NAMALWA (cell line): ENCODE data around the gene LRCH4.
A peak's percentile ranks its signal among the peaks of the same experiment; 100 is the strongest.

Experiments used
- DNase-seq: peaks from one replicate; pipeline ENCODE4 v3.0.0-alpha.2; 2015; ENCODE audit warnings: low spot score

Gene LRCH4, protein sequence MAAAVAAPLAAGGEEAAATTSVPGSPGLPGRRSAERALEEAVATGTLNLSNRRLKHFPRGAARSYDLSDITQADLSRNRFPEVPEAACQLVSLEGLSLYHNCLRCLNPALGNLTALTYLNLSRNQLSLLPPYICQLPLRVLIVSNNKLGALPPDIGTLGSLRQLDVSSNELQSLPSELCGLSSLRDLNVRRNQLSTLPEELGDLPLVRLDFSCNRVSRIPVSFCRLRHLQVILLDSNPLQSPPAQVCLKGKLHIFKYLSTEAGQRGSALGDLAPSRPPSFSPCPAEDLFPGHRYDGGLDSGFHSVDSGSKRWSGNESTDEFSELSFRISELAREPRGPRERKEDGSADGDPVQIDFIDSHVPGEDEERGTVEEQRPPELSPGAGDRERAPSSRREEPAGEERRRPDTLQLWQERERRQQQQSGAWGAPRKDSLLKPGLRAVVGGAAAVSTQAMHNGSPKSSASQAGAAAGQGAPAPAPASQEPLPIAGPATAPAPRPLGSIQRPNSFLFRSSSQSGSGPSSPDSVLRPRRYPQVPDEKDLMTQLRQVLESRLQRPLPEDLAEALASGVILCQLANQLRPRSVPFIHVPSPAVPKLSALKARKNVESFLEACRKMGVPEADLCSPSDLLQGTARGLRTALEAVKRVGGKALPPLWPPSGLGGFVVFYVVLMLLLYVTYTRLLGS

DNA sequence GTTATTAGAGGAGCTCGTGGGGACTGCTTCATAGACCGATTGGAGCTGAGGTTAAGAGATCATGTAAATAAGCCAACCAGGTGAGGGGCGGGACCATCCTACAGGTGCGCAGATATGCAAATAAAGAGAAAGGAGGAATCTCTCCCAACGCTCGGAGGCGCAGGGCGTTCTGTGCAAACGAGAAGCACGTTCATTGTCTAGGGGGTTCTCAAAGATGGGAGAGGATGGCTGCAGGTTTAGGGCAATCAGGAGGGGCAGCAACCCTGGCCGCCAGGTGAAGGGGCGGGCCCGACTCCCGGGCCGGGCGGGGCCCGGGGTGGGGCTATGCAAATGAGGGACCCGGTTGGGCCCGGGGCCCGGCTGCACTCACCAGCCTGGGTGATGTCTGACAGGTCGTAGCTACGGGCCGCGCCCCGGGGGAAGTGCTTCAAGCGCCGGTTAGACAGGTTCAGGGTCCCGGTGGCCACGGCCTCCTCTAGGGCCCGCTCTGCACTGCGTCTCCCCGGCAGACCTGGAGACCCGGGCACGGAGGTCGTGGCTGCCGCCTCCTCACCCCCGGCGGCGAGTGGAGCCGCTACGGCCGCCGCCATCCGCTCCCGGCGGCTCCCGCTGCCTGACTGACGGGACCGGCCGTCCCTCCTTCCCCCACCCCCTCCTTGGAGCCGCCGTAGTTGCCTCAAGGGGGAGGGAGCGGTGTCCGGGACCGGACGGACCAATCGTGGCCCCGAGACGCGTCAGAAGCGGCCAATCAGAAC lies at the start of gene LRCH4:
LRCH4 (minus strand) TSS at position 619 of the 755 bp plus-strand sequence; CDS start at position 590, 29 bp downstream.
- peak; percentile 81 for DNase-seq

DNA sequence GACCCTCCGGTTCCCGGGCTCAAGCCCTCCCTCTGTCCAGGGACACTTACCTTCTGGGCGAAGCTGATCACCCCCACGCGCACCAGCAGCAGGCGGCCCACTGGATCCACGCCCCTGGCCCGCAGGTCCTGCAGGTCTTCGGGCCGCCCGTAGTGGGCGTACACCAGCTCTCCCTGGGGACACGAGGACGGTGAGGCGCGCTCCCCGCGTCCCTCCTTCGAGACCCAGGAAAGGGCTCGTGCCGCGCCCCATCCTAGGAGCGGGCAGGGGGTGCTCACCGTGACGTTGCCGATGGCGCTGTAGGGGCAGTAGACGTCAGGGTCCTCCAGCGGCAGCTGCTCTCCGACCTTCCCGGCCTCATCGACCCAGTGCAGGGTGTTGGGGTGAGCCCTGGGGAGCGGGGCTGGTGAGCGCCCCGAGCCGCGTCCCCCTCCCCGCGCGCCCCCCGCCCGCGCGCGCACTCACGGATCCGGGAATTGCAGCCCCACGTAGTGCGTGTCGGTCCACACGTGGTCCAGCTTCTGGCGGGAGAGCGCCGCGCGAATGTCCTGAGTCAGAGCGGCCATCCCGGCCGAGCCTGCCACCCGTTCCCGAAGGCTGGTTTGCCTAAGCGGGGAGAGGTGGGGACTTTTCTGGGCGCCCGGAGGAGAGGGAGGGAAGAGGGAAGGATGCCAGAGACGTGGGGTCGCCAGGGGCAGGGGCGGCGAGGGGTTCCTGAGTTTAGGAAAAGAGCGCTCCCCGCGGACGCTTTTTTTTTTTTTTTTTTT lies 47.2 kb upstream of the LRCH4 start:
- DNase-seq: no peak

DNA sequence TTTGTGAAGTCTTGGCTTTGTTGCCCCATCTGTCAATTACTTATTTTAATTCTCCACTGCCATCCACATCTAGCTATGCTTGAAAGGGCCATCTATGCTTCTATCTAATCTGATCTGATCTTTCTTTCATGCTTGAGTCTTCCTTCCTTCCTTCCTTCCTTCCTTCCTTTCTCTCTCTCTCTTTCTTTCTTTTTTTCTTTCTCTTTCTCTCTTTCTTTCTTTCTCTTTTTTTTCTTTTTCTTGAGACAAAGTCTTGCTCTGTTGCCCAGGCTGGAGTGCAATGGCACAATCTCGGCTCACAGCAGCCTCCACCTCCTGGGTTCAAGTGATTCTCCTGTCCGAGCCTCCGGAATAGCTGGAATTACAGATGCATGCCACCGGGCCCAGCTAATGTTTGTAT lies 44.1 kb upstream of the LRCH4 start:
- no peak for DNase-seq

DNA sequence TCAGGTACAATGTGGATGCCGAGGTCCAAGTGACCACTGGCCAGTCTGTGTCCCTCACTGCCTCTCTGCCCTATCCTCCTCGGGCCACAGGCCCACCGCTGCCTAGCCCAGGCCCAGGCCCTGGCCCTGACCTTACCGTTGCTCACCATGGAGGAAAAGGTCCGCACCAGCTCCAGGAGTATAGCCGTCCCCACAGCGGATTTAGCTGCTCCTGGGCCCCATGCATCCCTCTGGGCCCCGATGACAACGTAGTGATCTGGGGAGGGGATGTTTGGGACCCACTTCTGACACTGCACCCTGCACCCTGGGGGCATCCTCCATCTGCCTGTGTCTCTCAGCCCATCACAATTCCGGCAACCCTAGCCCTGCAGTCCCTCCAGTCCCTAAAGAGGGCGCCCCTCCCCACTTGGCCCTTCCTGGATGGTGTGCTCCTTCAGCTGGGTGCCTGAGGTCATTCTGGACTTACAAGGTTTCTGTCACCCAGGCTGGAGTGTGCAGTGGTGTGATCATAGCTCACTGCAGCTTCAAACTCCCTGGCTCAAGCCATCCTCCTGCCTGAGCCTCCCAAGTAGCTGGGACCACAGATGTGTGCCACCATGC lies 43.3 kb upstream of the LRCH4 start:
- DNase-seq: peak; percentile 89

DNA sequence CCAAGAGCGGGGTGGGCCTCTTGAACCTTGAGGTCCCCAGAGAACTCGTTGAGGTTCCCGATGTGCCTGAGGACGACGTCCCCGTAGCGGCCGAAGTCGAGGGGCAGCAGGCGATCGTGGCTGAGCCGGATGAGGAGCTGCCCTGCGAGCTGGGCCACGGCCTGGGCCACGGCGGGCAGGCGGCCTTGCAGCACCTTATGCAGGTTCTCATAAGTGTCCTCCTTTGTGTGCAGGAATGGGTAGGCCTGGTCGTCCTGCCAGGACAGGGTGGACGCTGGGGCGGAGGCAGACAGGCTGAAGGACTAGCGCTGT lies 41.3 kb upstream of the LRCH4 start:
- DNase-seq: no peak

DNA sequence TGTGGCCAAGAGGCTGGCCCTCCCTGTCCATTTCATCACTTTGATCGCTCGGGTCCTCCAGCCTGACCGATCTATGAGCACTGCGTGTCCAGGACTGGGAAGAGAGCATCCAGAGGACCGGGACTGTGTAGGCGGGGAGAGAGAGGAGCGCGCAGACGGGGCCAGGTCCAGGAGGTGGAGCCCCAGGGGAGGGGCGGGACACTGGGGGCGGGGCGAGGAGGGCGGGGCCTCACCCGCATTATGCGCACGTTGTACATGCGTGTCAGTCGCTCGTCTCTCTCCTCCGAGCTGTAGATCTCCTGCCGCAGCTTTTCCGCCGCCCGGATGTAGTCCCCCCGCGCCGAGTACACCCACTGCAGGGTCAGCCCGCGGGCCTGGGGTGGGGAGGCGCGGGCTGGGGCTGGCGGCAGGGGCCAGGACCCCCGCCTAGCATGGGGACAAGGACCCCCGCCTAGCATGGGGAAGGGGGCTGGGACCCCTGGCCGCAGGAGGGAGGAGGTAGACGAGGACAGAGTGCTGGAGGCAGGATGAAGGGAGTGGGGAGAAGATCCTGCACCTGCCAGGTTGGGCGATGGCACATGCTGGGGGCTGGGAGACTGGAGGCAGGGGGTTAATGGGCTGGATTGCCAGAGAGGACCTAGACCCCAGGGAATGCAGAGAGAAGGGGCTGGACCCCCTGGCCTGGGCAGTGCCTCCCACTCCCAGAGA lies 40.8 kb upstream of the LRCH4 start:
- DNase-seq: peak; percentile 94

DNA sequence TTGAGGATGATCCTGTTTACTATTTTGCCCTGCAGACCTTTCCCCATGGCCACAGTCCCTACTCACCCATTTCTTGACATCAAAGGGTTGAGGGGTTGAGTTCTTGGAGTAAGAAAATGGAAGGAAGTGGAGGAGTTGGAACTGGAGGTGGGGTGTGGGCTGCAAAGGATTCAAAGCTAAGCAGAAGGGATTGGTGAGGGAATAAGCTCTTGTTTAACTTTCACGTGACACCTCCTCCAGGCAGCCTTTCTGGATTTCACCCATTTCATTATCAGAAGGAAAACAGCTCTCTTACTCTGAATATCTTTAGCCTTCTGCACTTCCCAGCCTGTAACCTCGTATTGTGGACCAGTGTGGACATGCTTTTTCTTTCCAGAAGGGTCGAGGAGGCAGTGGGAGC lies 40.1 kb upstream of the LRCH4 start:
- DNase-seq: no peak

DNA sequence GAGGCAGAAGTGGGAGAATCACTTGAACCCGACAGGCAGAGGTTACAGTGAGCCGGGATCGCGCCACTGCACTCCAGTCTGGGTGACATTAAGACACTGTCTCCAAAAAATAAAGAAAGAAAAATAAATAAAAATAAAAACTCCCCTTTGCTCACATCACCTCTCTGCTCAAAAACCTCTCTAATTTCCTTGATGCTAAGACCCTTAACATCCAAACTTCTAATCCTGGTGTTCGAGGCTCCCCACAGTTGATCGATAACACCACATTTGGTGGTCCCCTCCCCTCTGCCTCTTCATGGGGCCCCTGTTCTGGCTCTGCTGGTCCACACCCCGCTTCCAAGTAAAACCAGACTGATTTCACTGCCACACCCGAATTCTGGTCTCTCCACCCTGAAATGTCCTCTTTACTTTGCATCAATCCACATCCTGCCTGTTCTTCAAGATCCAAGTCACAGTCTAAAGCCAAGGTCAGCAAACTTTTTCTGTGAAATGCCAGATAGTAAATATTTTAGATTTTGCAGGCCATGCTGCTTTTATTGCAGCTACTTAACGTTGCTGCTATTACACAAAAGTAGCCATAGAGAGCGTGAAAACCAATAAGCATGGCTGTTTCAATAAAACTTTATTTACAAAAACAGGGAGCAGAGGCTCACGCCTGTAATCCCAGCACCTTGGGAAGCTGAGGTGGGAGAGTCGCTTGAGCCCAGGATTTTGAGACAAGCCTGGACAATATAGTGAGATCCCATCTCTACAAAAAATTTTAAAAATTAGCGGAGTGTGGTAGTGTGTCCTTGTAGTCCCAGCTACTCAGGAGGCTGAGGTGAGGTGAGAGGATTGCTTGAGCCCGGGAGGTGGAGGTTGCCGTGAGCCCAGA lies 38.3 kb upstream of the LRCH4 start:
- DNase-seq: no peak

DNA sequence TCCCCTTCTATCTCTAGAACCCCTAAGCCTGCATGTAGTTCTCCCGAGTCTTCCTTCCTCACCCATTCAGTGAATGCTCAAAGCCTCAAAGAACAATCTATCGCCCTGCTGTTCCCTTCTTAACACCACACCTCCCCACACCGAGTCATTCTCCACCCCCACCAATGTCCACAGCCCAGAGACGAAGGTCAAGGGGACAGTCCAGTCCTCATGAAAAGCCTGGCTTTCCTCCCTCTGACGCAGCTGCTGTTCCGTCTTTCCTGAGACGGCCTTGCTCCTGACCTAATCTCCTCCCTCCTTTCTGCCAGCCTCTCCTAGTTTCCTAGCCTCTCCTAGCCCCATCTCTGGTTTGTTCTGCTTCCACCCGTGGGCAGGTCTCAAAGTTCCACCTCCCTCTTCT lies 35.6 kb upstream of the LRCH4 start:
- DNase-seq: no peak

DNA sequence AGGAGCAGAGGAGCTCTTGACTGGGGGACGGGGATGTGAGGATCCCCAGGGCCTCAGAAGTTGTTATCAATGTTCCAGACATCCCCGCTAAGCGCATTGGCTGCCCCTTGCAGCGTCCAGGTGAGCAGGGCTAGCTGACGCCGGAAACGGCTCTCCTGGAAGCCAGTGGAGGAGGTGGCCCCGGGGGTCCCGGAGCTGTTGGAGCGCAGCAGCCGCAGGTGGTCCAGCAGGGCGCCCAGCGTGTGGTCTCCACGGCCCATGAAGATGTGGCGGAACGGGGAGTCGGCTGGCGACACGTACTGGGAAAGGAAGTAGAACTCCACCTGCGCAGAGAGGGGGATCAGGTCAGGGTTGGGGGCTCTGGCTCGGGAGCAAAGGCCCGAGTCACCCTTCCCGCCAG lies 34.9 kb upstream of the LRCH4 start:
- DNase-seq: no peak

DNA sequence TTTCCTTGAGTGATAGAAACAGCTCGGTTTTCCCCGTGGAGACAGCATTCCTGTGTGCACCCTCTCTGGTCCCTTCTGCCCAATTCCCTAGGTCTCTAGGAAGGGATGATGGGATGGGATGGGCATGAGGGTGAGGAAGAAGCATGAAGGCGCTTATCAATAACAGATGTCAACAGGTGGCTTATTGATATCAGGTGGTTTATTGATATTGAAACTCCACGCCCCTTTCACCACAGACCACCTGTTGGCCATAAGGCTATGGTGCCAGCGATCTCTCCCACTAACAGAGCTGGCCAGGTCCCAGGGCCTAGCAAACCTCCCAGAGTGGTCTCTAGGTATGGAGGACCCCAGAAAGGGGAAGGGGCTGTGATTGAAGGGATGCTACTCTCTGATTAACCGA lies 34.3 kb upstream of the LRCH4 start:
- no peak for DNase-seq

DNA sequence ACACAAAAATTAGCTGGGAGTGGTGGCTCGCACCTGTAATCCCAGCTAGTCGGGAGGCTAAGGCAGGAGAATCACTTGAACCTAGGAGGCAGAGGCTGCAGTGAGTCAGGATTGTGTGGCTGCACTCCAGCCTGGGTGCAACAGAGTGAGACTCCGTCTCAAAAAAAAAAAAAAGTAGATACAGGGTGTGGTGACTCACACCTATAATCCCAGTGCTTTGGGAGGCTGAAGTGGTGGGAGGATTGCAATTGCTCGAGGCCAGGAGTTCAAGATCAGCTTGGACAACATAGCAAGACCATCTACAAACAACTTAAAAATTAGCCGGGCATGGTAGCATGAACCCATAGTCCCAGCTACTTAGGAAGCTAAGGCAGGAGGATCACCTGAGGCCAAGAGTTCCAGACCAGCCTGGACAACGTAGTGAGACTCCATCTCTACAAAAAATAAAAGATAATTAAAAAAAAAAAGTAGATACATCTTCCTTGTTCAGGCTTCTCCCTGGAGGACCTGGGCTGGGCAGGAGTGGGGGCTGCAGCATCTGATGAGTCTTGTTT lies 28.5 kb upstream of the LRCH4 start:
- no peak for DNase-seq

DNA sequence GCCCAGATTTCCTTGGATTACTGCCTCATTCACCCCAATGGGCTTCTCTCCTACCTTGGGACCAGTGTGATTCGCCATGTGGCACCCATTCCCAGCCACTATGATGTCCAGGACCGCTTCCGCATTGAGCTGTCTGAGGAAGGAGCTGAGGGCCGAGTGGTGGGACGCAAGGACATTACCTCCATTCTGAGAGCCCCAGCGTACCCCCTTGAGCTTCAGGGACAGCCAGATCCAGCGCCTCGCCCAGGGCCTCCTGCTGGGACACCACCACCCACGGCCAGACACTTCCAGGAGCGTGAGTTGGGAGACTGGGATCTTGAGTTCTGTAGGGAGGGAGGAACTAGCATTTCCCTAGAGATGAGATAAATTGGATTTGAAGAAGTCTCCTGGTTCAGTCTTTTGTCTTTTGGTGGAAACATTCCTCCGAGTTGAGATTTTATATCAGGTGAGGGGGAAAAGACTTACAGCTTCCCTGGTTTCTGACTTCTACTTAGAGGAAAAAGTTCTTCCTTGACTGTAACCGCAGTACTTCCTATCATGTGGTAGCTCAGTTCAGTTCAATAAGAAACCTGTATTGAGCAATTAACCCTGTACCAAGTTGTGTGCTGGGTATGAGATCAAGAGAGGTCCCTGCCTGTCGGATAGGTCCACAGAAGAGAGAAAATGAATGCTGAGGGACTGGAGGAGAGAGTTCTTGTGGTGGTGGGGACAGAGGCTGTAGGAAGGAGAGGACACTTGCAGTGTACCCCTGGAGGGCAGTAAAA lies 27.7 kb upstream of the LRCH4 start:
- DNase-seq: no peak

DNA sequence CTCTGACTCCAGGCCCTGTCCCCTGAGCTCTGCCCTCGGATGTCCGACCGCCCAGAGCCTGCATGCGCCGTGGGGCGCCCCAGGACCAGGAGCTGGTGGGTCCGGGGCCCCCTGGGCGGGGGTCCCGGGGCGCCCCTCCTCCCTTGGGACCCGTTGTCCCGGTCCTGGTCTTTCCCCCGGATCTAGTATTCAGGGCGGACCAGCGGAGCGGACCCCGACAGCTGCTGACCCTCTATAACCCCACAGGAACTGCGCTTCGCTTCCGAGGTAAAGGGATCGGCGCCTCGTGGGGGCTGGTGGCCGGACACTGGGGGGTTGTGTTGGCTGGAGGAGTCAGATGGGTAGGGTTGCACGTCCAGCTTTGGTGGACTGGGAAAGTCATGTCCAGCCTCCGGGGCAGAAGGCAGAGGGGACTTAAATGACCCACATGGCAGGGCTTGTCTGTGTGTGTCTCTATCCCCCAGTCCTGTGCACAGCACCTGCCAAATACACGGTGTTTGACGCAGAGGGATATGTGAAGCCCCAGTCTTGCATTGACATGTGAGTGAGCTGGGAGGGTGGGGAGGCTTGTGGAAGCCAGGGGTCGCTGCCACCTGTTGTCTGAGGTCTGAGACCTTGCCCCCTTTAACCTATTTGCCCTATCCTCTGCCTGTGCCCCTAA lies 26.9 kb upstream of the LRCH4 start:
- peak; percentile 72 for DNase-seq

DNA sequence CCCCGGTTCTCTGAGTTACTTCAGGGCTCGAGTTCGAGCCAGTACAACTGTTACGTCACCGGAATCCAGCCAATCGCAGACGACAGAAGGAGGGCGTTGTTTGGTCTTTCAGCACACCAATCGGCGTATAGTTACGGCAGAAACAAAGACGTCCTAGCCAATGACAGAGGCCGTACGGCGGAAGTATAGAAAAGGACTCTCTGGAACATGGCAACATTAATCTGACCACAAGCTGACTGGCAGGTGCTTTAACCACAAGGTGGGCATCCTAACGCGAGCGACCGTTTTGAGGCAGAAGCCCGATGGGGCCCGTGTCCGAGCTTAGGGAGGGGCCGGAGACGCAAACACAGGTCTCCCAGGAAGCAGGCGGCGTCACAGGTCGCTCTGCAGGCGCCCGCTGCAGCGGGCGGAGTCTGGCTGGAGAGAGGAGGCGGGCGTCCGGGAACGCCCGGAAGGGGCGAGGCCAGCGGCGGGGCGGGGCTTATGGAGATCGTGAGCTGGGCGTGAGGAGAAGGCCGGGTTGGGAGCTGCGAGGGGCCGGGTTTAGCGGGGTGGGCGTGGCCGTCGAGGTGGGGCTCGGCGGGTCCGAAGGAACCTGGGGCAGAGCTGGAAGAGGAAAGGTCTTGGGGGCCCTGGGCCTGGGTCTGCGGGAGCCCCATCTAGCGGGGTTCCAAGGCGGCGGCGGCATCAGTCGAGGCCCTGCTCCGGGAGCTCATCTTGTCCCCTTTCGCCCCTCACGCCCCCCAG lies 26.2 kb upstream of the LRCH4 start, which contains the start of gene MOSPD3:
MOSPD3 (plus strand) TSS at position 558 of the 747 bp plus-strand sequence. CDS start 252 bp downstream, outside the sequence.
- peak; percentile 100 for DNase-seq

DNA sequence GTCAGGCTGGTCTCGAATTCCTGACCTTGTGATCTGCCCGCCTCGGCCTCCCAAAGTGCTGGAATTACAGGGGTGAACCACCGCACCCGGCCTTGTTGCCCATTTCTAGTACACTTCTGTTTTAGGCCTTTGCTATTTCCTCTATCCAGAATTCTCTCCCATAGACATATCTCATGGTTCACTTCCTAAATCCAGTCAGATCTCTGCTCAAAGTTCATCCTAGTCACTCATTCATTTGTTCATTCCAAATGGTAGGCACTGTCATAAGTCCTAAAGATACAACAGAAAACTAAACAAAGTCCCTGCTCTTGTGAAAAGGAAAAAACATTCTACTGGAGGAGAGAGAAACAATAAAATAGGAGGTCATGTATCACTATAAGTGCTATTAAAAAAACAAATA lies 24.0 kb upstream of the LRCH4 start:
- DNase-seq: no peak

DNA sequence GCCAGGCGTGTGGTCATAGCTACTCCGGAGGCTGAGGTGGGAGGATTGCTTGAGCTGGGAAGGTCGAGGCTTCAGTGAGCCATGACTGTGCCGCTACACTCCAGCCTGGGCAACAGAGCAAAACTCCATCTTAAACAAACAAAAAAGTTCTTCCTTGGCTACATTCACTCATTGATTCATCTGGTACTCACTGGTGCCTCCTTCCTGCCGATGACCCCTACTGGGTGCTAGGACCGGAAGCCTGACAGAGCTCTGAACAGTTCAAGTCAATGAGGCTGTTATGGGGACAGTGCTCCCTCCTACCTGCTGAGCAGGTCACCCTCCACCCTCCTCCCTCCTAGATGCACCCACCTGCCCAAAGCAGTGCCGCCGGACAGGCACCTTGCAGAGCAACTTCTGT lies 21.2 kb upstream of the LRCH4 start:
- DNase-seq: no peak

DNA sequence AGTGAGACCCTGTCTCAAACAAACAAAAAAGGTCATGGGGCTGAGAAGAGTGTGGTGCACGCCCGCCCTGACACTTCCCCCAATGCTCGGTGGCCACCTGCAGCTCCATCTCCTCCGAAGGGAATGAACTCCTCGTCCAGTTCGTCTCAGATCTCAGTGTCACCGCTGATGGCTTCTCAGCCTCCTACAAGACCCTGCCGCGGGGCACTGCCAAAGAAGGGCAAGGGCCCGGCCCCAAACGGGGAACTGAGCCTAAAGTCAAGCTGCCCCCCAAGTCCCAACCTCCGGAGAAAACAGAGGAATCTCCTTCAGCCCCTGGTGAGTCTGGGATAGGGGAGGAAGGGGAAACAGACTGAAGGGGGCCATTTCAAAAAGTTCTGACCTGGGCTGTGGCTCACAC lies 20.4 kb upstream of the LRCH4 start:
- no peak for DNase-seq
